Fibroblast of lung (primary cell): ENCODE data around the gene CHCHD1.

Experiments used
- CTCF ChIP-seq, 2 donors: IDR thresholded peaks in 1 of 2; conservative IDR thresholded peaks in 1 of 2; 1 replicate in 1 of 2; 2 replicates in 1 of 2; pipeline ENCODE4 v1.5.1; 2011 to 2012; ENCODE audit warnings: low read length in 2 of 2, control low read depth in 1 of 2, inconsistent platforms in 1 of 2, low read depth in 1 of 2, mild to moderate bottlenecking in 1 of 2
- EZH2 ChIP-seq: IDR thresholded peaks from 2 replicates; pipeline ENCODE4 v1.5.1; 2012; ENCODE audit warnings: low read length, control low read depth, mild to moderate bottlenecking; ENCODE audit errors: missing control alignments

GRCh38 chr10:73734028-73734720, 47.7 kb upstream of the CHCHD1 start:
- TF ChIP-seq CTCF (conservative IDR thresholded peaks at IDR 0.05 in 1 of 2, IDR thresholded peaks at IDR 0.05 in 1 of 2; ENCODE audit: low read depth in 1 of 2, low read length in 2 of 2), result no peak
- no peak for TF ChIP-seq EZH2
